ENCODE results near the gene TBX2.

DNA sequence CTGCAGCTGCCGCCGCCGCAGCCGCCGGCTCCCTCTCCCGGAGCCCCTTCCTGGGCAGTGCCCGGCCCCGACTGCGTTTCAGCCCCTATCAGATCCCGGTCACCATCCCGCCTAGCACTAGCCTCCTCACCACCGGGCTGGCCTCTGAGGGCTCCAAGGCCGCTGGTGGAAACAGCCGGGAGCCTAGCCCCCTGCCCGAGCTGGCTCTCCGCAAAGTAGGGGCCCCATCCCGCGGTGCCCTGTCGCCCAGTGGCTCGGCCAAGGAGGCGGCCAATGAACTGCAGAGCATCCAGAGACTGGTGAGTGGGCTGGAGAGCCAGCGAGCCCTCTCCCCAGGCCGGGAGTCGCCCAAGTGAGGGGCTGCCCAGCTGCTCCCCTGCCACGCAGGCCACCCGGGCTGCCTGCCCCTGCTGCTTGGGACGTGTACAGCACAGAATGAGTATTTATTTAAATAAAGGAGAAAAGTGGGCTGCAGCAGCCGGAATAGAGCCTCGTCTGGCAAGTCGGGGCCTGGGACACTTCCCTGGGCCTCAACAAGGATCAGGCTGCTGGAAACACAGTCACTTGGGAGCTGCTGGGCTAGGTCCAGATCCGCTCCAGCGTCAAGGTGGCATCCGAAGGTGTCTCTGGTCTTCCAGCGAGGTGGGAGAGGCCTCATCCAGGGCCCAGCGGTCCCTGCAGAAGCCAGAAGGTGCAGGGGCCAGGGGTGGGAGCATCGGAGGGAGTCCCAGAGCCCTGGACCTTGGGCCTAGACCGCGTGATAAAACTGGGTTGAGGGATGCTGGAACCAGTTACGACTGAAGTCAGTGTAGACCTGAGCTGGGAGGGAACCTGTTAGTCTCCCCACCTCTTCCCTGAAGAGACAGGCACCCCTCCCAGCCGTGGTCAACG, 8.8 kb downstream of the TBX2 start:
- TF ChIP-seq, protein P1, sequence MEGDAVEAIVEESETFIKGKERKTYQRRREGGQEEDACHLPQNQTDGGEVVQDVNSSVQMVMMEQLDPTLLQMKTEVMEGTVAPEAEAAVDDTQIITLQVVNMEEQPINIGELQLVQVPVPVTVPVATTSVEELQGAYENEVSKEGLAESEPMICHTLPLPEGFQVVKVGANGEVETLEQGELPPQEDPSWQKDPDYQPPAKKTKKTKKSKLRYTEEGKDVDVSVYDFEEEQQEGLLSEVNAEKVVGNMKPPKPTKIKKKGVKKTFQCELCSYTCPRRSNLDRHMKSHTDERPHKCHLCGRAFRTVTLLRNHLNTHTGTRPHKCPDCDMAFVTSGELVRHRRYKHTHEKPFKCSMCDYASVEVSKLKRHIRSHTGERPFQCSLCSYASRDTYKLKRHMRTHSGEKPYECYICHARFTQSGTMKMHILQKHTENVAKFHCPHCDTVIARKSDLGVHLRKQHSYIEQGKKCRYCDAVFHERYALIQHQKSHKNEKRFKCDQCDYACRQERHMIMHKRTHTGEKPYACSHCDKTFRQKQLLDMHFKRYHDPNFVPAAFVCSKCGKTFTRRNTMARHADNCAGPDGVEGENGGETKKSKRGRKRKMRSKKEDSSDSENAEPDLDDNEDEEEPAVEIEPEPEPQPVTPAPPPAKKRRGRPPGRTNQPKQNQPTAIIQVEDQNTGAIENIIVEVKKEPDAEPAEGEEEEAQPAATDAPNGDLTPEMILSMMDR (IDR thresholded peaks at IDR 0.05) = no peak
- TF ChIP-seq POLR2A (IDR thresholded peaks at IDR 0.05) (no peak), EP300 (IDR thresholded peaks at IDR 0.05) (no peak)
